ENCODE data around the gene ZNF784. TPM values are rescaled to one million over a fixed set of nuclear protein-coding genes. Genes with fewer than 3 reads are reported as not detected.
A peak's percentile ranks its signal among the peaks of the same experiment; 100 is the strongest.

ZNF784 gene
- total and polyA plus RNA-seq, 9 of the 15 experiments (the other 6 are each of a cell fraction or from before 2014, with no cell fraction given), result 0.14 to 6.1 (median 2.1) TPM

DNA sequence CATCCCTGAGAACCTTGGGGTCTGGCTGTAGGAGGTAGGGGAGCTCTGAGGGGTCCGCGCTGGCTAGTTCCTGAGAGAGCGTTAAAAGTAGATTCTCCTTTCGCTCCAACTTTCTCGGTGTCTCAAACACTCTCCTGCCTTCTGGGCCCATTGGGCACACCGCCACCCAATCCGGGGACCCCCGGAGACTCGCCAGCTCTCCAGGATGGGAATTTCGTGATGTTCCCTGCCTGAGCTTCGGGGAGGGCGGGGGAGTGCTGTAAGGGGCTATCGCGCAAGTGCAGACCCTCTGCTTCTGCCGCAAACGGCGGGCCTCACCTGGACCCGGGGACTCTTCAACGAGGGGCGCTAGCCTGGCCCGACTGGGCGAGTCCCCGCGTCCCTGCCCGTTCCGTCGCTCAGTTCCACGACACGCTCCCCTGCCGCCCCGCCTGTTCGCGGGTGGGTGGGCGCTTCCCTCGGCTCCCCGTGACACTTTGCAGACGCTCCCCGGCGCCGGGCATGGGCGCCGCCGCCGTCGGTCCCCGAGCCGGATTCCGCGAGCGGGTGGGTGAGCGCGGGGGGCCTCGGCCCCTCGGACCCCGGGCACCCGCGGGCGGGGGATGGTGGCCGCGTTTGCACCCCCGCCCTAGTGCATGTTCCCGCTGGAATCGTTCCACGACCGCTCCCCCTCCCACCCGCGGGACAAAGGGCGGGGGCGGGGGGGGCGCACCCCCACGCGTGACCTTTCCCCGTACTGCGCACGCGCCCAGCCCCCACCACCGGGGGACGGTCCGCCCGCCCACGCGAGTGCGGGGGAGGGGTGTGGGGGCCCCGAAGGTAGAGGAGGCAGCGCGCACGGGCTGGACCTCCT, 23.6 kb upstream of the ZNF784 start, which contains the start of gene CCDC106 (continued):
- TF ChIP-seq, protein P1, sequence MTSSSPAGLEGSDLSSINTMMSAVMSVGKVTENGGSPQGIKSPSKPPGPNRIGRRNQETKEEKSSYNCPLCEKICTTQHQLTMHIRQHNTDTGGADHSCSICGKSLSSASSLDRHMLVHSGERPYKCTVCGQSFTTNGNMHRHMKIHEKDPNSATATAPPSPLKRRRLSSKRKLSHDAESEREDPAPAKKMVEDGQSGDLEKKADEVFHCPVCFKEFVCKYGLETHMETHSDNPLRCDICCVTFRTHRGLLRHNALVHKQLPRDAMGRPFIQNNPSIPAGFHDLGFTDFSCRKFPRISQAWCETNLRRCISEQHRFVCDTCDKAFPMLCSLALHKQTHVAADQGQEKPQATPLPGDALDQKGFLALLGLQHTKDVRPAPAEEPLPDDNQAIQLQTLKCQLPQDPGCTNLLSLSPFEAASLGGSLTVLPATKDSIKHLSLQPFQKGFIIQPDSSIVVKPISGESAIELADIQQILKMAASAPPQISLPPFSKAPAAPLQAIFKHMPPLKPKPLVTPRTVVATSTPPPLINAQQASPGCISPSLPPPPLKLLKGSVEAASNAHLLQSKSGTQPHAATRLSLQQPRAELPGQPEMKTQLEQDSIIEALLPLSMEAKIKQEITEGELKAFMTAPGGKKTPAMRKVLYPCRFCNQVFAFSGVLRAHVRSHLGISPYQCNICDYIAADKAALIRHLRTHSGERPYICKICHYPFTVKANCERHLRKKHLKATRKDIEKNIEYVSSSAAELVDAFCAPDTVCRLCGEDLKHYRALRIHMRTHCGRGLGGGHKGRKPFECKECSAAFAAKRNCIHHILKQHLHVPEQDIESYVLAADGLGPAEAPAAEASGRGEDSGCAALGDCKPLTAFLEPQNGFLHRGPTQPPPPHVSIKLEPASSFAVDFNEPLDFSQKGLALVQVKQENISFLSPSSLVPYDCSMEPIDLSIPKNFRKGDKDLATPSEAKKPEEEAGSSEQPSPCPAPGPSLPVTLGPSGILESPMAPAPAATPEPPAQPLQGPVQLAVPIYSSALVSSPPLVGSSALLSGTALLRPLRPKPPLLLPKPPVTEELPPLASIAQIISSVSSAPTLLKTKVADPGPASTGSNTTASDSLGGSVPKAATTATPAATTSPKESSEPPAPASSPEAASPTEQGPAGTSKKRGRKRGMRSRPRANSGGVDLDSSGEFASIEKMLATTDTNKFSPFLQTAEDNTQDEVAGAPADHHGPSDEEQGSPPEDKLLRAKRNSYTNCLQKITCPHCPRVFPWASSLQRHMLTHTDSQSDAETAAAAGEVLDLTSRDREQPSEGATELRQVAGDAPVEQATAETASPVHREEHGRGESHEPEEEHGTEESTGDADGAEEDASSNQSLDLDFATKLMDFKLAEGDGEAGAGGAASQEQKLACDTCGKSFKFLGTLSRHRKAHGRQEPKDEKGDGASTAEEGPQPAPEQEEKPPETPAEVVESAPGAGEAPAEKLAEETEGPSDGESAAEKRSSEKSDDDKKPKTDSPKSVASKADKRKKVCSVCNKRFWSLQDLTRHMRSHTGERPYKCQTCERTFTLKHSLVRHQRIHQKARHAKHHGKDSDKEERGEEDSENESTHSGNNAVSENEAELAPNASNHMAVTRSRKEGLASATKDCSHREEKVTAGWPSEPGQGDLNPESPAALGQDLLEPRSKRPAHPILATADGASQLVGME (CRISPR knock-in tag; IDR thresholded peaks at IDR 0.05), result no peak
- TF ChIP-seq NCOA6 (IDR thresholded peaks at IDR 0.05) (no peak), MTA1 (IDR thresholded peaks at IDR 0.05; ENCODE audit: borderline replicate concordance) (peak; percentile 87), HDAC2 (IDR thresholded peaks at IDR 0.05) (peak; percentile 59; the same call in 1 of the 2 replicates), HNRNPUL1 (IDR thresholded peaks at IDR 0.05; ENCODE audit: low read length) (no peak), RBFOX2 (IDR thresholded peaks at IDR 0.05; ENCODE audit: low read depth, low read length) (peak; percentile 71), NFRKB (IDR thresholded peaks at IDR 0.05; ENCODE audit: low read depth) (no peak), SMARCE1 (IDR thresholded peaks at IDR 0.05) (no peak)
- TF ChIP-seq, protein P2, sequence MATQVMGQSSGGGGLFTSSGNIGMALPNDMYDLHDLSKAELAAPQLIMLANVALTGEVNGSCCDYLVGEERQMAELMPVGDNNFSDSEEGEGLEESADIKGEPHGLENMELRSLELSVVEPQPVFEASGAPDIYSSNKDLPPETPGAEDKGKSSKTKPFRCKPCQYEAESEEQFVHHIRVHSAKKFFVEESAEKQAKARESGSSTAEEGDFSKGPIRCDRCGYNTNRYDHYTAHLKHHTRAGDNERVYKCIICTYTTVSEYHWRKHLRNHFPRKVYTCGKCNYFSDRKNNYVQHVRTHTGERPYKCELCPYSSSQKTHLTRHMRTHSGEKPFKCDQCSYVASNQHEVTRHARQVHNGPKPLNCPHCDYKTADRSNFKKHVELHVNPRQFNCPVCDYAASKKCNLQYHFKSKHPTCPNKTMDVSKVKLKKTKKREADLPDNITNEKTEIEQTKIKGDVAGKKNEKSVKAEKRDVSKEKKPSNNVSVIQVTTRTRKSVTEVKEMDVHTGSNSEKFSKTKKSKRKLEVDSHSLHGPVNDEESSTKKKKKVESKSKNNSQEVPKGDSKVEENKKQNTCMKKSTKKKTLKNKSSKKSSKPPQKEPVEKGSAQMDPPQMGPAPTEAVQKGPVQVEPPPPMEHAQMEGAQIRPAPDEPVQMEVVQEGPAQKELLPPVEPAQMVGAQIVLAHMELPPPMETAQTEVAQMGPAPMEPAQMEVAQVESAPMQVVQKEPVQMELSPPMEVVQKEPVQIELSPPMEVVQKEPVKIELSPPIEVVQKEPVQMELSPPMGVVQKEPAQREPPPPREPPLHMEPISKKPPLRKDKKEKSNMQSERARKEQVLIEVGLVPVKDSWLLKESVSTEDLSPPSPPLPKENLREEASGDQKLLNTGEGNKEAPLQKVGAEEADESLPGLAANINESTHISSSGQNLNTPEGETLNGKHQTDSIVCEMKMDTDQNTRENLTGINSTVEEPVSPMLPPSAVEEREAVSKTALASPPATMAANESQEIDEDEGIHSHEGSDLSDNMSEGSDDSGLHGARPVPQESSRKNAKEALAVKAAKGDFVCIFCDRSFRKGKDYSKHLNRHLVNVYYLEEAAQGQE (IDR thresholded peaks at IDR 0.05; ENCODE audit: borderline replicate concordance), result no peak
- TF ChIP-seq, protein P2 (CRISPR knock-in tag; IDR thresholded peaks at IDR 0.05; ENCODE audit: low read depth), result 0 out of 2 replicates have a peak, but pooled peaks have one; percentile 38

Measured in K562 (cell line).